Medulla oblongata (tissue), 1 donor: ENCODE results near the gene CACNA2D3.

Experiments used
- DNase-seq: peaks from one replicate; pipeline ENCODE4 v3.0.0-alpha.2; 2015; ENCODE audit errors: extremely low spot score

CACNA2D3 gene

DNA sequence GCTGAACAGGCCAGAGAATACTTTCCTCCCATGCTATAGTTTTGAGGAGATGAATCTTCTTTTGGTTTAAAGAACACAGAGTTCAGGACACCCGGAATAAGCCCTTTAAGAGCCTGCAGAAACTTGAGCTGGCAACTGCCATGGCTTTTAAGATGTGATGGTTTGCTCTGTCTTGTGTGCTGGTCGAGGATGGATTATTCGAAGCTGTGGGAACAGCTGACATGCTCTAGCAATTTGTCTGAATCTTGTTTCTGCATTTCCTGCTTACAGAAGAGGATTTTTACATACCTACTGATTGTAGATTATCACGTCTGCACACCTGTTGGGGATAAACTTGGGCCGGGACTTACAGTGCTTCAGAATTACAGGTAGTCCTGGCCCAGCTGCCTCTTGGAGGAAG, 408.6 kb downstream of the CACNA2D3 start:
- no peak for DNase-seq

DNA sequence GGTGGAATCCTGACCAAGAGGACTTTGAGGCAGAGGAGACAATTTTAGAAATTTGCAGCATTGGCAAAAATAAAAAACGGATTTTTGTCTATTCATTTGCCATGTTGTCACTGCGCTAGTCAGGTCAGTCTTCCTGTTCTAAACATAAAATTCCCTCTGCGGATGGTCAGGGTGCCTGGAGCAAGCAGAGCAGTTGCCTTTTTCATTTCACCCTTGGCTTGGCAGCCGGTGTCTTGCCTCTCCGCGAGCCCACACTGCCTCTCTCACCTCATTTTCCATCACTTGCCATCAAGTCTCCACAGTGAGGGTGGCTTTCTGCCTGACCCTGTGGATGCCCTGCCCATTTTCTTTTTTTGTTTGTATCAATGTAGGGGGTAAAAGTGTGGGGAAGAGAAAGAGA, 409.4 kb downstream of the CACNA2D3 start:
- no peak for DNase-seq

DNA sequence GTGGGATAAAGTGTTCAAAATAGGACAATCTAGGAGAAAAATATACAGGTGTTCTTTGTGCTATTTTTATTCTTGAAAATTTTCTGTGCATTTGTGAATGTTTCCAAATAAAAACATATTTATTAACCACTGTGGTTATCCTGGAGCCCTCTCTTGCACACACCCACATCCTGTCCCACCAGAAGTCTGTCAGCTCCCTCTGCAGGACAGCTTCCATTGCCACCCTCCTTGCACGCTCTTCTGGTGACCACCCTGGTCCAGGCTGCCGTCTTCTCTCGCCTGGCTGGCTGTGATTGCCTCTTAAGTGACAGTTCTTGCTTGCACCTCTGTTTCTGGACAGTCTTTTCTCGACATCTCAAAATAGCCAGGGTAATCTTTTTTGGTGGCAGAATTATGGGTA, 411.5 kb downstream of the CACNA2D3 start:
- DNase-seq: no peak

DNA sequence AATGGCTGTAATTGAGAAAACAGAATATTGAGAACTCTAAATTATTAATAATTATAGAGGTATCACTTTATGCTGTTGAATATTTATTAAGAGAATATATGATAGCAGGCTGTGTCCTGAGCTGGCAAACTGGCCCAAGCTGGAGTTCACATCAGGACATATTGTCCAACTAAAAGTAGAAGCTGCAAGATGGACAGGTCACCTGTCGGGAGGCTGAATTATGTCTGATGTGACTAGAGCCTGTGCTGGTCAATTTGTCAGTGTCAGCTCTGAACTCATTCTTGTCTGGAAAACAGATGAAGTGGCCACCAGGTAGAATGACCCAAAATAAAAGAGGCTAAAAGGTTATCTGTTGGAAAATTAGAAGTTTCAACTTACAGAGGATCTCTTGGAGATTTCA, 413.3 kb downstream of the CACNA2D3 start:
- DNase-seq: no peak

DNA sequence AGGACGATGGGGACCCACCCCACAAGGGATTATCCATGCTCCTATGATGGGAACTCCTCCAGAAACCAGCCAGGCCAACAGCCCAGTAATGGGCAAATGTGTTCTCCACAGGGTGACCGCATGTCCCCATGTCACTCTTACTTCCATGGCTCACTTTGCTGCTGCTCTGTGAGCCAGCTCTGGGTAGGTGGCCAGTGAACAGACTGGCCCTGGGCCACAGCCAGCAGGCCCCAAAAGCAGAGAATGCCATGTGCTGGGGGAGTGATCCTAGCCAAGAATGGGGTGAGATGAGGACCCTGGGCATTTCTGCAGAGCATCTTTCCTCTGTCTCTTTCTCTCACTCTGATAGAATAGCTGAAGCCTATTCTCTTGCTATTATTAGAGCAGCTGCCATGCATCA, 414.1 kb downstream of the CACNA2D3 start:
- DNase-seq: no peak

DNA sequence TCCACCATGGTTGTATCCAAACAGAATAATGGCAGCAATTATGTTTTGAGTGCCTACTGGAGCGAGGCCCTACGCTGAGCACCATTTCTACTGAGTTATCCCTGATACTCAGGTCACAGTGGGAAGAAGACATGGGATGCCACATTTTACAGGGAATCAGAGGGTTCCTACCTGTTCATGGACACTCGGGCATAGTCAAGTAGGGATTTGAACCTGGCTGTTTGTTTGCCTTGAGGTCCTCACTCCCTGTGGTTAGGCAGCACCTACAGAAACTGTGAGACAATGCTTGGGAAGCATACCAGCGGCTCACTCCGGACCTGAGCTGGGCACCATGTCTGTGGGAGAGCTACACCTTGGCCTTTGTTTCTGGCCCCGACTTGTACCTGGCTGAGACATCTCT, 415.2 kb downstream of the CACNA2D3 start:
- no peak for DNase-seq

DNA sequence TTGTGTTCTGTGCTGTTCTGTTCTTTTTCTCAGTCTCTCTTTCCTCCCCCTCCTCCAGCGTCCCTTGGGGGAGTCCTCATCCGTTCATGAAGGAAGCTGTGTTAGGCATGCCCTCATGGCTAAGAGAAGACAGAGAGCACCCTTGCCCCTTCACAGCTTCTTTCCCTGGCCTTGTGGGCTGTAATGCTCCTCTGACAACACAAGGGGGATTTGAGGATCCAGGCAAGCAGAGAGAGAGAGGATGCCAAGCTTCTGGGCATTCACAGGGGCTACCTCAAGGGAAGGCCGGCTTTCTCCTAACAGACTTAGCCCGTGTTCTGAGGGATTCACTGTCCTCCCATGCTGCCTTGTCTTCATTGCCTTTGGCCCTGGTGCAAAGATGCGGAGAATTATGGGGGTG, 416.0 kb downstream of the CACNA2D3 start:
- no peak for DNase-seq

DNA sequence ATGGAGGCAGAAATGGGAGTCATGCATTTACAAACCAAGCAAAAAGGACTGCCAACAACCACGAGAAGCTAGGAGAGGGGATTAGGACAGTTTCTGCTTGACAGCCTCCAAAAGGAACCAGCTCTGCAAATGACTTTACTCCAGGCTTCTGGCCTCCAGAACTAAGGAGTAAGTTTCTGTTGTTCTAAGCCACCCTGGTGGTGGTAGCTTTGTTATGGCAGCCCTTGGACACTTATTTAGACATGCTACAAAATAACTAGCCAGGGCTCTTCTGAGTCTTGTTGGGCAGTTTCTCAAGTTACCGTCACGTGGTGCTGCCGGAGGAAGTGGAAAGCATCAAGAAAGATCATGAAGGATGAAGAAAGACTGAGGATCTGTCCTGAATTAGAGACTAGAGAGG, 419.0 kb downstream of the CACNA2D3 start:
- DNase-seq: no peak

DNA sequence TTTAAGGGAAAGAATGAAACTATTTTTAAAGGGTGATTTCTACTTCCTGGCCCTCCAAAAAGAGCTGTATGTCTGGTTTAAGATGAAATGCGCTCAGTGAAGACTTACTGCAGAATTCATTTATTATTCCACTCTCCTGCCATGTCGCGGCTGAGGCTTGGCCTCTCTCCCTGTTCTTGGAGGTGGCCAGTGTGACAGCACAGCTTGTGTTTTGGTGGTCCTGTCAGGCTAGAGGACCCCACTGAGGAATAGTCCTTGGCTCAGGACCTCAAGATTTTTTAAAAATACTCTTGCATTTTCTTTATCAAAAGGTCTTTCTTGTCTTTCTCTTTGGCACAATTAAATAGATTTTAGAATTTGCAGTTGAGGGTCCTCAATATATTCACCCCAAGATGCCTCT, 421.1 kb downstream of the CACNA2D3 start:
- no peak for DNase-seq

DNA sequence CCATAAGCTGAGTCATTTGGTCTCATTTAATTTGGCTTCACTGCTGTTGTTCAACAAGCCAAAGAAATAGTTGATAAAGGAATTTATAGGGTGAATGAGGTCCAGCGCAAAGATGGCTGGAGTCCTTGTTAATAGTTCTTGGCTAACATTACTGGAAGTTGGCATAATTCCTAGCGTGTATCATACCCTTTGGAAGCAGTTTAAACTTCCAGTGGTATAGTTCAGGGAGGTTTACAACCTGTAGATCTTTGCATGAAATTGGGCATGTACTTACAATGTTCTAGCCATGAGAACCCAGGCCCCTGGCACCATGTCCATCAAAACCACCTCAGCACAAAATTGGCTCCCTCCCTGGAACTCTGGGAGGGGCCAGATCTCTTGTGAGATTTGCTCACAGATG, 424.7 kb downstream of the CACNA2D3 start:
- DNase-seq: no peak

DNA sequence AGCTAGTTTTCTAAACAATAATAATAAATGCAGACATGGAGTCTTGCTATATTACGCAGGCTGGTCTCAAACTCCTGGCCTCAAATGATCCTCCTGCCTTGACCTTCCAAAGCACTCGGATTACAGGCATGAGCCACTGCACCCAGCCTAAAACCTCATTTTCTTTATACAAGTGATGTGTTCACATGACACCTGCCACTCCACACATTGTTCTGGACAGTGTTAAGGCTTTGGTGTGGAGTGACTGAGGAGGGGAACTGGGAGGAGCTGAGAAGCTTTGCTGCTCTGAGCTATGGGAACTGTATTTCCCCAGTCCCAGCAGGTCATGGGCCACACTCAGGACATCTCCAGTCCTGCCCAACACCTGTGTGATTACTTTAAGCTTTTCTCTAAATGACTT, 425.5 kb downstream of the CACNA2D3 start:
- DNase-seq: no peak

DNA sequence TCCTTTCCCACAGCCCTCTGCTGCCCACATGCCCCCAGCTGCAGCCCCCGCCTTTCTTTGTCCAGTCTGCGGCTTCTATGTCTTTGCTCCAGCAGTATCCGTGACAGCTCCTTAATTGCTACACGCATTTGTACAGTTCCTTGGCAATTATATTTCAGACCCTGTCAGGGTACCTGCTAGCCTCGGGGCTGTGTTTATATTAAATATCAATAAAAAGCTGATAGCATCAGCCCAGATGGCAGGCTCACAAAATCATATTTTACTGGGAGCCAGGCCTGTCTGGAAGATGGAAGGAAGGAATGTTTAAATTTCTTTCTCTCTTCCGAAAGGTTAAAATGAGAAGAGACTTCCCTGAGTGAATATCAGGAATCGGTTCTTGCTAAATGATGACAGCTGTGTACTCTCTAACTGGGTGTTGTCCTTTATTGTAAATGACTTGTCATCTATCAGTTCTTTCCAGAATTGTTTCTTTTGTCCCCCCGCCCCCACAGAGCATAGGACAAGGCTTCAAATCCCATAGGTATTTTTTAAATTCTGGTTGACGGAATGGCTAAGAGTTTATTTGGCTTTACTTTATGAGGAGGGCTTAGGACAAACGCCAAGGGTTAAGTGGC, 427.4 kb downstream of the CACNA2D3 start:
- DNase-seq: no peak

DNA sequence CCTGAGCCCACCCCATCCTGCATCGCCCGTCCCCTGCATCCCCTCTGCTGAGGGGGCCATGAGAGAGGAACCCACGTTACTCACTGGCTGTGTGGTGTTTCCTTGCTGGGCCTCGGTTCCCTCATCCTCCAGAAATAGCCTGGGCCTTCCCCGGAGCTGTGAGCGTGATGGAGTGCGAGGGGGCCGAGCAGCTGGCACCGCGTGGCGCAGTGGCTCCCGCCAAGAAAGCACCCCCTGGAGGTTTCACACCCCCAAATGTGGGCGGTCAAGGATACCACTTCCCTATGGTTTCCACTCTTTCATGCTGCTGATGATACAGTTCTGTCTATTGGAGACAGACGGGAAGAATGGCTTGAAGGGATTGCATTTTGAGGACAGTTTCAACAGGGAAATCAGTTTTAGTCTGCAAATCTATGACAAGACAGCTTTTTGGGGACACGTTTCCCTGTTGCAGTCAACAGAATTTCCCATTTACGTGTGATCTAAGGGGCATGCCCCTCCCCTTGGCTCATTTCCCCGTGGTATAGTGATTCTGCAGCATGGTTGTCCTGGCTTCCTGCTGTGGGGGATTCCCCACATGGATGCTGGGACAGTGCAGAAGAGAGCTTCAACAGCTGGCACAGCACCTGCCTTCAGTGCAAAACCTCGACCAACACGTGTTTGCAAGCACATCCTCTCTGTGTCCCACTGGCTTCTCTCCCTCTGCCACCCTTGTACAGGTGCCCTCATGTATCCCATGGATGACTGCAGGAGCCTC, 428.0 kb downstream of the CACNA2D3 start:
- DNase-seq: no peak

DNA sequence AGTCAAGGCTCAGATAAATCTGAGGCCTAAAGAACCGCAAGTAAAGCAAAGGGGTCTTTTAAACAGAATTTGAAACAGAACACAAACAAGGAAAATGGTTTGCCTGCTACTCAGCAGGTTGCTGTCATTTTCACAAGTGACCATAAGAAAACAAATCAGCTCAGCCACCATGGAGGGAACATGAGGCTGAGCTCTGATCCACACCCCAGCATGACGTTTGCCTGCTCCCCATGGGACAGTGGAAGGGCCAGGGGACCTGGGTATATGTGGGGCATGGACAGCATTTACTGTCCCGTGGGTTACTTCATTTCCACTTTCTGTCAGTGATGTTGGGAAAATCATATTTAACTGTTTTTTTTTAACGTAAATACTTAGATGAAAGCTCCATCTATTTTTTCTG, 434.3 kb downstream of the CACNA2D3 start:
- DNase-seq: no peak

DNA sequence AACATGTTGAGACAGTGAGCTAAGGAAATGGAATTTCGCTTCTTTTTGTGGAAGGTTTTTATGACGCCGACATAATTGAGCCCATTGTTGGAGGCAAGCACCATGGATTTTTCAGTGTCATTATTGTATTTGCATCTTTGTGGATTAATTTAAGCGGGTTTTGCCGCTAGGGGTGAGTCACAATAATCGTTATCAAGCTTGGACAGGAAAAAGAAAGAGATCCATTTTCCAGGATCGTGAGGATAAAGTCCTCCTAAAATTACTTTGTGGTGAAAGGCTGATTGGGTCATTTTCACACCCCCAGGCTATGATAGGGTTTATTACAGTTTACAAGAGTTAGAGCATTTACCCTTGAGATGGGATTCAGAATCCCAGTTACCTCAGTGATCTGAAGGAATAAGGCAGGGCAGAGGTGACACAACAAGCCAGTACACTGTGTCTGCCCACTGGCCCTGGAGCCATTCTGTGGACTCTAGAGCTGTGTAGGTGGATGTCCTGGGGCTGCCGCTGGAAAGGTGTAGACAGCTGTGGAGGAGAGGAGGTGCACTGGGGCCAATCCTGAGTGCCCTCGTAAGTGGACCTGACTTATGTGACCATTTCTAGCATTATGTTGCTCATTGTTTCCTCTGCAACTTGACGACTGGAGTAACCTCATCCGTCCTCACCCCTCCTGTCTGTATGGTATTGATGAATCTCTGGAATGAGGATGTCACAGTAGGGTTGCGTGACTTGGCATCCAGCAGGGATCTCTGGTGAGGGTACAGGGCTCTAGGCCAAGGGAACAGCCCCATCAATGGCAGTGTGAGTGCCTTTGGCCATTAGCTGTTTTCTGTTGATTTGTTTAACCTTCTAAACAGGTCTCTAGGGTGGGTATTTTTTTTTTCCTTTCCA, 435.4 kb downstream of the CACNA2D3 start:
- DNase-seq: no peak

DNA sequence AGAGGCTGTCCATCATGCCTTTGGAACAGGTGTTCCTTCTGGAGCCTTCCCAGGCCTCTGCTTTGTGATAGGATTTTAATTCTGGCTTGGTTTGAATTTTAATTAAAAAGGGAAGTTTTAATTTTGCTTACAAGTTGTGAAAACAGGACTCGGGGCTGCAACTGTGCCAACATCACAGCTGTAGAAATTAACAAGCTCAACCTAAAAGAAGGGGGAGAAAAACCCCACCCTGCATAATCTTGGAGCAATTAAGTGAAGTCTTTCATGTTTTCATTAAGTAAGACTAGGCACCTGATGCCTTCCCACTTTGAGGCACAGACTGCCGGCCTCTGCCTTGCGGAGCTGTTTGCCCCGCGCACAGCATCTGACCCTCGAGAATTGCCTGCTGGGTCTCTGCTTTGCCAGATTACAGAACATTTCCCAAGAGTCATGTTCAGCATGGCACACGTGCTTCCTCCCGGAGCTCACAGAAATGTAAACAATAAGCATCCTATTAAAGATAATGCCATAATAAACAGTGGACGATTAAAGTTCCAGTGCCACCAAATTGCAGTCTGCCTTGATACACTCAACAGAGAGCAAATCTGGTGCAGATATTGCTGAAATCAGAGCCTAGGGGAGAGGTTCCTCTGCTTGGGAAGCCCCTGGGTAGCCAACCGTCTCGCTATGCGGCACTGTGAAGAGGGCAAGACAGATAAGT, 441.3 kb downstream of the CACNA2D3 start:
- DNase-seq: no peak

DNA sequence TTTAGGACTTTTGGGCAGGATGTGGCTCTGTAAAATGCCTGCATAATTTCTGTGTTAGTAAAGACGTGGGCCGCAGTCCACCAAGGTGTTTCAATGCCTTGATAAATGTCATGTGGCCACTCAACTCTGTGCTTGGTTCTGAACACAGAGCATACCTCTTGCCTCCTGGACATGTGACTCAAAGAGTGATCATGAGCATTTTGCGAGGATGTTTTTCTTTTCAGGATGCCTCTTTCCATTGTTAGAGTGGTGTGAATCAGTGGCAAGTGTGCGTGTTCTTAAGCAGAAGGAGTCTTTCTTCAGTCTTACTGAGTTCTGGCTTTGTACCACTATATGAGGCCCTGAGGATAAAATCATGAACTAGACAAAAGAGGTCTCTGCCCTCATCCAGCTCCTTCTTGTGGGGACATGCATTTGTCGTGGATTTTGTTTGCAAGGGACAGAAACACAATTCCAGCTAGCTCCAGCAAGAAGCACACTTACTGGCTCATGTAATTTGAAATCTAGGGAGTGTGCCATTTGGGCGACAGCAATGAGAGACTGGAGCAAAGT, 442.1 kb downstream of the CACNA2D3 start:
- DNase-seq: no peak

DNA sequence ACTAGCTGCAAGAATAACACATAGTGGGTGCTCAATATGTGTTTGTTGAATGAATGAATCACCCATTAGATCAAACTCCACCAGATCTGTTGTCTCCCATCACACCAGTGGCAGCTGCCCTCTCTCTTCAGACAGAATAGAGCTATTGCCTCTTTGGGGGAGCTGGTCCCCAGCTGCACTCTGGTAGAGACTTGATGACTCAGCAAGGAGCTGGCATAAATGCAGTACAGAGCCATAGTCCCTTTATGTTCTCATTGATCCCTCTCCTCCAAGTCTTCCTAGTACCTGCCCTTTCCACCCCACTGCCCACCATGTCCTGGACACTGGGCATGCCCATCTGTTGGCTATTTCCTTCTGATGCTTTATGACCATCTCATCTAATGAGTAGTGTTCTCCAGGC, 443.6 kb downstream of the CACNA2D3 start:
- no peak for DNase-seq

DNA sequence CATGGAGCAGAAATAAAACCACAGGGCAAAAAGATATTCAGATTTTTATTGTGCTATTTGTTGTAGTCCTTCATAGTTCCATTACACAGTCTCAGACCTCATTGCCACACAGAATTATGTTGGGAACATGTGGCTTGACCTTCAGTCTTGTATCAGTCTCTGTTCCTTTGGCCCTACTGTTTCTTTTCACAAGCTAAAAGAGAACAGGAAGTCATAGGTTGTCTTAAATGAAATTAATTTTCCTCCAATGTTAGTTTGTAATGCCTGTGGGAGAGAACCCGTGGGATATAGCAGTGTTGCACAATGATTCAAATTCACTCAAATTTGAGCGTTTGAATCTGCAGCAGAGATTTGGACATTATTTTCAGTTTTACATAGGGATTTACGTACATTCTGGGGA, 445.6 kb downstream of the CACNA2D3 start:
- no peak for DNase-seq

DNA sequence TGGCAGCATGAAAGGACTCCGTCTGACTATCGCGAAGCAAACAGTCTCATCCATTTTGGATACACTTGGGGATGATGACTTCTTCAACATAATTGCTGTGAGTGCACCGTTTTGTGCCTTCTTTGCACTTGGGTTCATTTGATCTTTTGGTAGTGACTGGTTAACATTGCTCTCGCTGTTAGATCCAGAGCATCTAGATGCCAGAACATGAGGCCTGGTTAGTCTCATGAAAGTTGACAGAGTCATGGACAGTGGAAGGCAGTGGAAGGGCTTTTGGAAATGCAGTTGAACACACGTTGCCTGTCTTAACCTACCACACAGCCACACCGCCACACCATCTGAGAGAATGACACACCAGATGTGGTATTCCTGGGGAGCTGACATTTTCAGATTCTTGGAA, 447.7 kb downstream of the CACNA2D3 start:
- no peak for DNase-seq

DNA sequence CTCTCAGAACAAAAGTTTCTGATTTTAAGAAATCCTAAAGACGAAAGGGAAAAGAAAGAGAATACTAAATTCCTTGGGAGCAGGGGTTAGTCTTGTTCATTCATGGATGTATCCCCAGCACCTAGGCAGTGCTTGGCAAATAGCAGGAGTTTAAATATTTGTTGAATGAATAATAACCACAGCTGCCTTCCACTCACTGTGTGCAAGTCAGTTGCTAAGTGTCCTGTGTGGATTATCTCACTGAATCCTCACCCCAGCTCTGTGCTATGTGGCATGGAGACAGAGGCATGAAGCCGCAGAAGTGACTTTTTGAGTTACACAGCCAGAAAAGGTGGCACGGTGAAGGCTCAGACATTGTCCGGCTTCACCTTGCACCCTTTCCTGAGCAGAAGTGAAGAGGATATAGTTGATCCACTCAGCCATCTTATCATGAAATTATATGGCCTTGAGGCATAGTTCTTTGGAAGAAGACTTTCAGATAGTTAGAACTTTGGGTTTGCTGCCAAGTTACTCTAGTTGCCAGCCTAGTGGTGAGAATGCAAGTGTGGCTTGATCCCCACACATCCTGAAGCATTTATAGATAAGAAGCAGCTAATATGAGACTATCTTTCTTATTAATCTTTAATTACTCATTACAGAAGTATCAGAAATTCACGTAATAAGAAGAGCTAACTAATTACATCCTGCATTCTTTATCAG, 450.0 kb downstream of the CACNA2D3 start:
- no peak for DNase-seq
